Neural cell (in vitro differentiated cells): ENCODE data around the gene SCN10A.

Experiments used
- CTCF ChIP-seq: fragments of 450-650 bp; IDR thresholded peaks from 2 replicates; pipeline ENCODE4 v1.5.1; 2014; ENCODE audit warnings: antibody characterized with exemption, mild to moderate bottlenecking, moderate library complexity; ENCODE audit not compliant: poor library complexity, severe bottlenecking
- EZH2 ChIP-seq: fragments of 200-600, 300-800 bp; shearing (Covaris generic), sonication (generic); IDR thresholded peaks from 2 replicates; pipeline ENCODE4 v1.6.1; 2014; ENCODE audit warnings: antibody characterized with exemption, low read length, borderline replicate concordance, mild to moderate bottlenecking; ENCODE audit not compliant: insufficient read depth, poor library complexity, severe bottlenecking
- POLR2AphosphoS5 ChIP-seq: IDR thresholded peaks from 2 replicates; pipeline ENCODE4 v1.6.1; 2012
- RAD21 ChIP-seq: fragments of 450-650 bp; conservative IDR thresholded peaks from 2 replicates; pipeline ENCODE4 v1.6.1; 2014; ENCODE audit warnings: antibody characterized with exemption, mild to moderate bottlenecking, moderate library complexity
- REST ChIP-seq: IDR thresholded peaks from 2 replicates; pipeline ENCODE4 v1.6.1; 2012; ENCODE audit warnings: borderline replicate concordance
- TAF1 ChIP-seq: IDR thresholded peaks from 2 replicates; pipeline ENCODE4 v1.6.1; 2012; ENCODE audit warnings: low read depth

- TF ChIP-seq CTCF (no peak), EZH2 (no peak), TAF1 (no peak), REST (no peak), RAD21 (no peak), POLR2AphosphoS5 (no peak)
Observed at GRCh38 chr3:38739396-38739689, 76.7 kb downstream of the SCN10A start.
